Peyer's patch (tissue), 4 donors: ENCODE data around the gene STAP2. TPM values are rescaled to one million over a fixed set of nuclear protein-coding genes. Genes with fewer than 3 reads are reported as not detected.

Experiments
- DNase-seq, 3 donors: peaks; one replicate each; pipeline ENCODE4 v3.0.0-alpha.2; 2017 to 2019
- H3K27ac ChIP-seq, 4 donors: fragments of 200-600 bp; sonication (generic); one replicate each; pipeline ENCODE4 v1.5.1; 2016 to 2019
- H3K27me3 ChIP-seq, 2 donors: fragments of 200-600 bp; sonication (generic); one replicate each; pipeline ENCODE4 v1.5.1; 2019
- H3K36me3 ChIP-seq, 3 donors: fragments of 200-600 bp; sonication (generic); one replicate each; pipeline ENCODE4 v1.5.1; 2016 to 2019
- H3K4me1 ChIP-seq, 4 donors: fragments of 200-600 bp; sonication (generic); one replicate each; pipeline ENCODE4 v1.5.1; 2016 to 2019
- H3K4me3 ChIP-seq, 4 donors: fragments of 200-600 bp; sonication (generic); 1 replicate in 3 of 4; 2 replicates in 1 of 4; pipeline ENCODE4 v1.5.1; 2016 to 2019; ENCODE audit warnings: mild to moderate bottlenecking in 1 of 4
- H3K9me3 ChIP-seq, 4 donors: fragments of 200-600 bp; sonication (generic); one replicate each; pipeline ENCODE4 v1.5.1; 2016 to 2019; ENCODE audit warnings: mild to moderate bottlenecking in 1 of 4
- CTCF ChIP-seq, 6 experiments: fragments of 450-650 bp in 4 of 6; fragments of 200-600 bp in 2 of 6; sonication (generic) in 1 of 6; IDR thresholded peaks; one replicate each; pipeline ENCODE4 v1.5.1; 2017 to 2019; ENCODE audit warnings: antibody characterized with exemption in 6 of 6, mild to moderate bottlenecking in 3 of 6, moderate library complexity in 1 of 6
- POLR2A ChIP-seq, 2 donors: fragments of 450-650 bp; IDR thresholded peaks; one replicate each; pipeline ENCODE4 v1.5.1; 2017; ENCODE audit warnings: antibody characterized with exemption in 2 of 2, mild to moderate bottlenecking in 2 of 2, moderate library complexity in 2 of 2
- total RNA-seq, 4 donors: library from RNA; depleted of rRNA; stranded (reverse); fragments of >200 nt; gene quantifications; one replicate each; pipeline ENCODE4 v1.1.0, GENCODE V29; 2016

Gene STAP2
- total RNA-seq, 4 donors from 2014 or later: 90.8 to 227 (median 134) TPM

GRCh38 chr19:4362101-4362828 is 23.6 kb upstream of the STAP2 start:
- Histone ChIP-seq H3K4me3 (no peak overlapping the region), H3K4me1 (no peaks in the 10 kb centered on the region), H3K36me3 (peaks cover 0 to 88% (median 0%) of the 10 kb centered on the region in 3 donors), H3K27me3 (no peaks in the 10 kb centered on the region), H3K9me3 (no peaks in the 10 kb centered on the region), H3K27ac (no peak overlapping the region)
- peak in 1 of 3 donors; percentile 51 for DNase-seq
- TF ChIP-seq CTCF (IDR thresholded peaks at IDR 0.05) (no peak), POLR2A (IDR thresholded peaks at IDR 0.05) (no peak)

GRCh38 chr19:4361152-4362046 is 22.8 kb upstream of the STAP2 start:
- H3K27me3 ChIP-seq: no peaks in the 10 kb centered on the region
- H3K4me1 ChIP-seq: no peaks in the 10 kb centered on the region
- H3K36me3 ChIP-seq: peaks cover 0 to 87% (median 0%) of the 10 kb centered on the region in 3 donors
- DNase-seq: peak in 1 of 3 donors; percentile 50
- H3K9me3 ChIP-seq: no peaks in the 10 kb centered on the region
- TF ChIP-seq POLR2A (IDR thresholded peaks at IDR 0.05) (no peak), CTCF (IDR thresholded peaks at IDR 0.05) (no peak)
- H3K27ac ChIP-seq: peak overlapping the region in 1 of 4 donors; percentile 35
- no peak overlapping the region for H3K4me3 ChIP-seq

GRCh38 chr19:4360641-4361151 is 22.1 kb upstream of the STAP2 start:
- TF ChIP-seq CTCF (IDR thresholded peaks at IDR 0.05) (no peak), POLR2A (IDR thresholded peaks at IDR 0.05) (no peak)
- Histone ChIP-seq H3K27ac (peak overlapping the region in 1 of 4 donors; percentile 35), H3K27me3 (no peaks in the 10 kb centered on the region), H3K4me1 (no peaks in the 10 kb centered on the region), H3K36me3 (peaks cover 0 to 84% (median 0%) of the 10 kb centered on the region in 3 donors), H3K9me3 (no peaks in the 10 kb centered on the region), H3K4me3 (no peak overlapping the region)
- DNase-seq: peak in 1 of 3 donors; percentile 55

- Histone ChIP-seq H3K36me3 (peaks cover 0 to 78% (median 0%) of the 10 kb centered on the region in 3 donors), H3K27ac (peak overlapping the region in 1 of 4 donors; percentile 35), H3K9me3 (no peaks in the 10 kb centered on the region), H3K27me3 (no peaks in the 10 kb centered on the region), H3K4me3 (no peak overlapping the region), H3K4me1 (no peaks in the 10 kb centered on the region)
- TF ChIP-seq POLR2A (IDR thresholded peaks at IDR 0.05): no peak
- no peak for TF ChIP-seq CTCF (IDR thresholded peaks at IDR 0.05)
- no peak for DNase-seq
Observed at GRCh38 chr19:4360081-4360569, 21.5 kb upstream of the STAP2 start.

- no peak for TF ChIP-seq POLR2A (IDR thresholded peaks at IDR 0.05)
- TF ChIP-seq CTCF (IDR thresholded peaks at IDR 0.05): no peak
- H3K27me3 ChIP-seq: no peaks in the 10 kb centered on the region
- H3K27ac ChIP-seq: no peak overlapping the region
- no peak for DNase-seq
- H3K9me3 ChIP-seq: no peaks in the 10 kb centered on the region
- peaks cover 0 to 75% (median 0%) of the 10 kb centered on the region in 3 donors for H3K36me3 ChIP-seq
- no peak overlapping the region for H3K4me3 ChIP-seq
- H3K4me1 ChIP-seq: no peaks in the 10 kb centered on the region
Observed at GRCh38 chr19:4359627-4360000, 21.0 kb upstream of the STAP2 start.
